HFFc6 (cell line): ENCODE results near the gene VAMP2. TPM values are rescaled to one million over a fixed set of nuclear protein-coding genes. Genes with fewer than 3 reads are reported as not detected.

Experiments
- DNase-seq: peaks from one replicate; pipeline ENCODE4 v3.0.0-alpha.2; 2018
- H3K27ac Mint-ChIP-seq: 2 replicates; pipeline ENCODE4 v1.8.0; 2020; ENCODE audit warnings: mild to moderate bottlenecking, mixed read lengths
- H3K27me3 Mint-ChIP-seq: 2 replicates; pipeline ENCODE4 v1.8.0; 2021; ENCODE audit warnings: mild to moderate bottlenecking, moderate library complexity, mixed read lengths; ENCODE audit not compliant: insufficient read depth
- H3K36me3 Mint-ChIP-seq: 2 replicates; pipeline ENCODE4 v1.8.0; 2021; ENCODE audit warnings: low read depth, mixed read lengths
- H3K4me1 Mint-ChIP-seq: 2 replicates; pipeline ENCODE4 v1.8.0; 2020; ENCODE audit warnings: low read depth, mixed read lengths
- H3K4me3 Mint-ChIP-seq: 2 replicates; pipeline ENCODE4 v1.8.0; 2020; ENCODE audit warnings: mild to moderate bottlenecking, moderate library complexity, mixed read lengths
- H3K9me3 Mint-ChIP-seq: 2 replicates; pipeline ENCODE4 v1.8.0; 2020; ENCODE audit warnings: mild to moderate bottlenecking, mixed read lengths
- total RNA-seq, 6 experiments: library from RNA; stranded (reverse); fragmentation: NEBNext Ultra II Directional; extraction: Animal tissue kit (Norgen Biotek cat#: 25700); gene quantifications; 2 replicates in 1 of 6; 3 replicates in 5 of 6; pipeline ENCODE4 v1.2.3, GENCODE V29; 2021
- TF ChIP-seq, protein P1 (sequence below): fragments of 200-600 bp; sonication (generic); IDR thresholded peaks from 2 replicates; pipeline ENCODE4 v1.5.0; 2021; ENCODE audit warnings: antibody characterized with exemption, mild to moderate bottlenecking

The VAMP2 gene
- total RNA-seq, 6 experiments from 2014 or later: 37.0 to 47.6 (median 44.5) TPM

GRCh38 chr17:8140065-8141029, 22.4 kb downstream of the VAMP2 start:
- no peak for DNase-seq
- TF ChIP-seq, protein P1, sequence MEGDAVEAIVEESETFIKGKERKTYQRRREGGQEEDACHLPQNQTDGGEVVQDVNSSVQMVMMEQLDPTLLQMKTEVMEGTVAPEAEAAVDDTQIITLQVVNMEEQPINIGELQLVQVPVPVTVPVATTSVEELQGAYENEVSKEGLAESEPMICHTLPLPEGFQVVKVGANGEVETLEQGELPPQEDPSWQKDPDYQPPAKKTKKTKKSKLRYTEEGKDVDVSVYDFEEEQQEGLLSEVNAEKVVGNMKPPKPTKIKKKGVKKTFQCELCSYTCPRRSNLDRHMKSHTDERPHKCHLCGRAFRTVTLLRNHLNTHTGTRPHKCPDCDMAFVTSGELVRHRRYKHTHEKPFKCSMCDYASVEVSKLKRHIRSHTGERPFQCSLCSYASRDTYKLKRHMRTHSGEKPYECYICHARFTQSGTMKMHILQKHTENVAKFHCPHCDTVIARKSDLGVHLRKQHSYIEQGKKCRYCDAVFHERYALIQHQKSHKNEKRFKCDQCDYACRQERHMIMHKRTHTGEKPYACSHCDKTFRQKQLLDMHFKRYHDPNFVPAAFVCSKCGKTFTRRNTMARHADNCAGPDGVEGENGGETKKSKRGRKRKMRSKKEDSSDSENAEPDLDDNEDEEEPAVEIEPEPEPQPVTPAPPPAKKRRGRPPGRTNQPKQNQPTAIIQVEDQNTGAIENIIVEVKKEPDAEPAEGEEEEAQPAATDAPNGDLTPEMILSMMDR: no peak

GRCh38 chr17:8138672-8139371, 23.9 kb downstream of the VAMP2 start:
- Mint-ChIP-seq H3K27ac (no peak overlapping the region), H3K4me1 (peaks cover 8% of the 10 kb centered on the region), H3K9me3 (no peaks in the 10 kb centered on the region), H3K4me3 (no peak overlapping the region), H3K36me3 (peaks cover 2% of the 10 kb centered on the region; the same call in 1 of the 2 replicates), H3K27me3 (peaks cover 12% of the 10 kb centered on the region)
- DNase-seq: peak; percentile 98
- TF ChIP-seq, protein P1: peak; percentile 94

More at GRCh38 chr17:8140065-8141029, 22.4 kb downstream of the VAMP2 start:
- no peaks in the 10 kb centered on the region for H3K4me1 Mint-ChIP-seq
- H3K27ac Mint-ChIP-seq: no peak overlapping the region
- H3K4me3 Mint-ChIP-seq: no peak overlapping the region
- H3K27me3 Mint-ChIP-seq: peaks cover 24% of the 10 kb centered on the region
- no peaks in the 10 kb centered on the region for H3K9me3 Mint-ChIP-seq
- peaks cover 5% of the 10 kb centered on the region; the same call in 1 of the 2 replicates for H3K36me3 Mint-ChIP-seq

DNA sequence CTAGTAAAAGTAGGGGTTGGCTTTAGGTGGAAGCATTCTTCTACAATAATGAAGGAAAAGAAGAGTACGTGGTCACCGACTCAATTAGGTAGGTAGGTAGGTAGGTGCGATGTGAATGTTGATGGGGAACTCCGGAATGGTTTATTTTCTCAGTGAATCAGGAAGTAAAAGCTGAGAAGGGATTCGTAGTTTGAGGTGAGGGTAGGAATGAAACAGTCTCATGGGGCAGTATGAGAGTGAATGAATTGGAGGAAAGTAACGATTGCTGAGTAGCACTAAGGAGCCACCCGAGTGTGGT, 24.4 kb downstream of the VAMP2 start:
- TF ChIP-seq, protein P1: no peak
- H3K4me3 Mint-ChIP-seq: no peak overlapping the region

DNA sequence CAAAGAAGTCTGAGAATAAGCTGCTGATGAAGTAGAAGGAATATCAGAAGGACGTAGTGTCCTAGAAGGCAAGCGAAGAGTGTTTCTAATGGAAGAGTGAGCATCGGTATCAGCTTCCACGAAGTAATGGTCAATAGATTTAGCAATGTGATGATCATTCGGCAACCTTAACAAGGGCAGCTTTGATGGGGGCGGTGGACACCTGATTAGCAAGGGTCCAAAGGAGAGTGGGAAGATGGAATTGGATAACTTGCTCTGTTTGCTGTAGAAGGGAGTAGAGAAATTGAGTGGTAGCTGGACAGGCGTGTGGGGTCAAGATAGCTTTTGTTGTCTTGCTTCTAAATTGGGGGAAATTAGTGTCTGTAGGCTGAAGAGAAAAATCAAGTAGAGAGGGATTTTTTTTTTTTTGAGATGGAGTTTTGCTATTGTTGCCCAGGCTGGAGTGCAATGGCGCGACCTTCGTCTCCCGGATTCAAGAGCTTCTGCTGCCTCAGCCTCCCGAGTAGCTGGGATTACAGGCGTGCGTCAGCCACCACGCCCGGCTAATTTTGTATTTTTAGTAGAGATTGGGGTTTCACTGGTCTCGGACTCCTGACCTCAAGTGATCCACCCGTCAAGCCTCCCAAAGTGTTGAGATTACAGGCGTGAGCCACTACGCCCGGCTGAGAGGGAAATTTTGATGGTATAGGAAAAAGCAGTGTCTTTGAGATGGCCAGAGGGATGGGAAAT, 24.9 kb downstream of the VAMP2 start:
- TF ChIP-seq, protein P1: no peak
- Mint-ChIP-seq H3K4me3 (no peak overlapping the region), H3K27ac (no peak overlapping the region), H3K27me3 (peaks cover 9% of the 10 kb centered on the region), H3K36me3 (no peaks in the 10 kb centered on the region), H3K9me3 (no peaks in the 10 kb centered on the region), H3K4me1 (peaks cover 18% of the 10 kb centered on the region)
- DNase-seq: no peak

More for the DNA sequence above, 24.4 kb downstream of the VAMP2 start:
- Mint-ChIP-seq H3K27ac (no peak overlapping the region), H3K9me3 (no peaks in the 10 kb centered on the region), H3K27me3 (peaks cover 9% of the 10 kb centered on the region), H3K4me1 (peaks cover 13% of the 10 kb centered on the region), H3K36me3 (no peaks in the 10 kb centered on the region)
- no peak for DNase-seq

DNA sequence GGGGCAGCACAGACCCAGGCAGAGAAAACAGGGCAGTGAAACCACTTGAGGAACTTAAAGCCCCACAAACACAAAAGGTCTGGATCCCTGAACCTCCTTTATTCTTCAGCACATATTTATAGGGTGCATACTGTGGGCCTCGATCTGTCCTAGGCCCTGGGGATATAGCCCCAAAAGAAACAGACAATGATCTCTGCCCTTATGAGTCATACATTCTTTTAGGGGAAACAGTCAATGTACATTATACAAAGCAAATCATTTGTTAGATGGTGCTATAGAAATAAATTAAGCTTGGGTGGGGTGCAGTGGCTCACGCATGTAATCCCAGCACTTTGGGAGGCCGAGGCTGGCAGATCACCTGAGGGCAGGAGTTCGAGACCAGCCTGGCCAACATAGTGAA, 28.8 kb downstream of the VAMP2 start:
- Mint-ChIP-seq H3K9me3 (no peaks in the 10 kb centered on the region), H3K27ac (peak overlapping the region; percentile 43), H3K36me3 (no peaks in the 10 kb centered on the region), H3K4me1 (peaks cover 28% of the 10 kb centered on the region), H3K27me3 (peaks cover 1% of the 10 kb centered on the region), H3K4me3 (no peak overlapping the region)
- DNase-seq: no peak
- TF ChIP-seq, protein P1: no peak
